ENCODE results near the gene SOHLH1.
A peak's percentile ranks its signal among the peaks of the same experiment; 100 is the strongest.
"Not testable (repeated sequence)": the region's sequence is repeated elsewhere in the genome, so short reads cannot be mapped to it uniquely, and the experiment has no call there.

SOHLH1 gene

GRCh38 chr9:135677641-135678168 lies 21.6 kb downstream of the SOHLH1 start:
- DNase-seq = no peak

DNA sequence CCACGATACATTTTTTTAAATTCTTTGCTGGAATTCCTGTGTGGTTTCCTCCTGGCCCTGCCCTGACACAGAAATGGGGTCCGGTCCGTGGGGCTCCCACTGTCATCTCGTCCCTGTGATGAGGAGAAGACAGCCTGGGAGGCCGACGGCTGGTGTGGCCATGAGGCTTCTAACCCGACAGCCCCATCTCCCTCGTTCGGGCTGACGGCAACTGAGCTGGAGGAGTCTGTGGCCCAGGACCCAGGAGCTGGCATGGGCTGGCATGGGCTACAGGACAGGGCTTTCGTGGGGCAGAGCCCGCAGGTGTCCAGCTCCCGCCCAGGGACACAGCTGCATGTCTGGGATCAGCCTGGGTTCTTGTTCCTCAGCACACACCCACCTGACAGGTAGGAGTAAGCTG lies 22.4 kb downstream of the SOHLH1 start:
- no peak for DNase-seq

GRCh38 chr9:135674977-135675376 lies 24.3 kb downstream of the SOHLH1 start:
- no peak for DNase-seq

DNA sequence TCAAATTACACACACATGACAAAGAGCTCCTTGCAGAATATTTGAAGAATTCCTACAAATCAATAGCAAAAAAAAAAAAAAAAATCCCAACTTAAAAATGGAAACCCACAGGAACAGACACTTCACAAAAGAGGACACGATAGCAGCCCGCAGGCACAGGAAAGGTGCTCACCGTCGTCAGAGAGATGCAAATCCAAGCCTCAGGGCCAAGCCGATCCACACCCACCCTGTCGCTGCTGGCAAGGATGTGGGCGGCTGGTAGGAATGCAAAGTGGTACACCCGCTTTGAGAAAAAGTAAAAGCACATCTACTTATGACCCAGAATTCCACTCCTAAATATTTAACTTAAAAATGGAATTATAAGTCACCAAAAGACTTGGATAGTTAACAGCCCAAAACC lies 25.3 kb downstream of the SOHLH1 start:
- no peak for DNase-seq

DNA sequence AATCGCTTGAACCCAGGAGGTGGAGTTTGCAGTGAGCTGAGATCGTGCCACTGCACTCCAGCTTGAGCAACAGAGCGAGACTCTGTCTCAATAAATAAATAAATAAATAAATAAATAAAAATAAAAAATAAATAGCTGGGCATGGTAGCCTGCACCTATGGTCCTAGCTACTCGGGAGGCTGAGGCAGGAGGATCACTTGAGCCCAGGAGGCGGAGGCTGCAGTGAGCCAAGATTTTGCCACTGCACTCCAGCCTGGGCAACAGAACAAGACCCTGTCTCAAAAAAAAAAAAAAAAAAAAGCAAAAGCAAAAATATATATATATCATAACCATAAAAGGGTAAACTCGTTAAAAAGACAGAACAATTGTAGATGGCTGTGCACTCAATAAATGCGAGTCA lies 26.5 kb downstream of the SOHLH1 start:
- not testable (repeated sequence) for DNase-seq

- DNase-seq = no peak
These were observed 27.7 kb downstream of the SOHLH1 start for GRCh38 chr9:135671591-135672041.

DNA sequence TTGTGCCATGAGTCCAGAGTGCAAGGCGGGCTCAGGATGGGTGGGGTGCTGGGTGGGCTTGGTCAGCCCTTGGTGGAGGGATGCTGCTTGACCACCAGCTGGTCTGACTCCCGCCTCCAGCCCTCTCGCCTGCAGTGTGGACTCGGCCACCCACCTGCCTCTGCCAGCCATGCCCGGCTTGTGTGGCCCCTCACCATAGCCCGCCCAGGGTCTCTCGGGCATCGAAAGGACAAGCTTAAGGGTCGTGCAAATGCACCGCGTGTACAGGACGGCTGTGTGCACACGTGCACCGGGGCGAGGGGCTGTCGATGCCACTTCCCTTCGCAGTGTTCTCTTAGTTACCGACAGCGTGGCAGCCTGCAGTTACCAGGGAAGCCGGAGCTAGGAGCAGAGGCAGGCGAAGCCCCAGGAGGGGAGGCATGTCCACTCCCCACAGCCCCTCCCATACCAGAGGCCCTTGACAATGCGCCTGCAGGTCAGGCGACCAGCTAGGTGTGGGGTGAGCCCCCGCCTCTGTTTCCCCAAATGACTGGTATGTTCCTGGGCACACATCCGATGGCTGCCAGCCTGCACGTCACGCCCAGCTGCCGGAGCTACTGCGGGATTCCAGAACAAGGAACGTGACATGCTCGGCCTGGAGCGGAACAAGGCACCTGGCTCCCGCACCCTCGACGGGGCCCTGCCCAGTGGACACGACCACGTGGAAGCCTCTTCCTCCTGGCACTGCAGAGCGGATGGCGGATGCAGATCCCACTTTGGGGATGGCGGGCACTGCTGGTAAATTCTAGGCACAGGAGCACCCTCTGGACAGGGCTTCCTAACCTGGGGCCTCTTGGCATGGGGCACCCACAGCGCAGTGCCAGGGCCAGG lies 28.3 kb downstream of the SOHLH1 start:
- DNase-seq = no peak

- DNase-seq = no peak
These were observed 29.5 kb downstream of the SOHLH1 start for GRCh38 chr9:135669616-135670285.

GRCh38 chr9:135669018-135669417 lies 30.3 kb downstream of the SOHLH1 start:
- DNase-seq = not testable (repeated sequence)

DNA sequence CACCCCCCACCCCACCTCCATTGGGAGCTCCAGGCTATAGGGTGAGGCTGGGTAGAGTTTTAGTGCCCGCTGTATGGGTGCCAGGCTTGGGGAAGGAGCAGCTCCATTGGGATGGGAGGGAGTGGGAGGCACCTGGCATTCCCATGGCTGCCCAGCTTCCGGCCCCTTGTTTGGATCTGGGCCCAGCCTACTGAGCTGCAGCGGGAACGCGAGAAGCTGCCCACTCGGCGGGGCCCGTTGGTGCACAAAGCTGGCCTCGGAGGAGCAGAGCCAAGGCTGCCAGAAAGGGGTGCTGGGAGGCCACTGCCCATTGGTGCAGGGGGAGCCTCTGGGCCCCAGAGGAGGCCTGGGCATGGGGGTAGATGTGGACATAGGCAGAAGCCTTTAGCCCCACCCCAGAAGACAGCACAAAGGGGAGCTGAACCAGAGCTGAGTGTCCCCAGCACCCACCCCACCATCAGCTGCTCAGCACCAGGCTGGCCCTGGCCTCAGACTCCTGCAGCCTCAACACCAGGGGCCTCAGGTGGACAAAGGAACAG lies 31.7 kb downstream of the SOHLH1 start:
- DNase-seq = no peak

GRCh38 chr9:135666534-135667462 lies 32.5 kb downstream of the SOHLH1 start:
- DNase-seq = no peak

DNA sequence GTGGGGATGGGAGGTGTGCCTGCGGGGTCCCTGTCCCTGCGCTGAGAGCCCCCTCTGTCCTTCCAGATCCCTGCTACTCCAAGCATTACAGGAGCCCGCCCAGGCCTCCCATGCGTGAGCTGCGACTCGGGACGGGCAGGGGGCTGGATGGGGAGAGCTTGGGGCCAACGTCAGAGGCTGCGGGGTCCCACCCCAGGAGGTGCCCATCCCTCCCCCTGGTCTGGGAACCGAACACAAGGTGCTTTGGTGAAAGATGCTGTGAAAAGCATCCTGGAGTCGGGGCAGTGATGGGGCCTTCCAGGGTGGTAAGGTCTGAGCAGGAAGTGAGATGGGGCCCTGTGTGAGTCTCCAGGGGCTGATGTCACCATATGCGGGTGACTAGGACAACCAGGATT lies 33.5 kb downstream of the SOHLH1 start:
- DNase-seq = no peak

- no peak for DNase-seq
These were observed 34.2 kb downstream of the SOHLH1 start for GRCh38 chr9:135664801-135665794.

DNA sequence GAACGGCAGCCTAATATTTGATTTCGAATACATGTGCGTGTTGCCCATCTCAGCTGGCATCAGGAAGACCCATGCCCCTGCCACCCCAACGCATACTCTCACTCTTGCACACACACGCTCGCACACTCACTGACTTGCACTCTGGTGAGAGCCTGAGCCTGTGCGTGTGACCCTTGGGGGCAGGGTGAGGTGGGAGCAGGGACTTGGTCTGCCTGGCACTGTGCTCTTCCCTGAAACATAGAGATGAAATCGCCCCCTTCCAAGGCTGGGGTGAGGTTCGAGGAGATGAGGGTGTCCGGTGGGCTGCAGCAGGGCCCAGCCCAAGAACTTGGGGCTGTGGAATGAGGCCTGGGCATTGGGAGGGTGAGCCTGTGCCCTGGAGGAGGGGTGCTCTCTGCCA lies 35.0 kb downstream of the SOHLH1 start:
- no peak for DNase-seq

GRCh38 chr9:135663857-135664256 lies 35.4 kb downstream of the SOHLH1 start:
- no peak for DNase-seq

DNA sequence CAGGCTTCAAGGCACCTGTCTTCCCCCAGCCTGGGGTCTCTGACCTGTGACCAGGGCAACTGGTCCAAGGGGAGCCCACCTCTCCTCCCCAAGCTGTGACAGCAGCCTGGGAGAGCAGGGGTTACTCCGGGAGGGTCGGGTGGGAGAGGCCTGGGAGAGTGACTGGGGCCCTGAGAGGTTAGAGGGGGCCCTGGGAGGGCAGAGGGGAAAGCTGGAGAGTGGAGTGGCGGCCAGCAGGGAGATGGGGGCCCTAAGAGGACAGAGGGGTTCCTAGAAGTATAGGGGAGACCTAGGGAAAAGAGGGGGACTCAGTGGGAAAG lies 35.9 kb downstream of the SOHLH1 start:
- DNase-seq = no peak

DNA sequence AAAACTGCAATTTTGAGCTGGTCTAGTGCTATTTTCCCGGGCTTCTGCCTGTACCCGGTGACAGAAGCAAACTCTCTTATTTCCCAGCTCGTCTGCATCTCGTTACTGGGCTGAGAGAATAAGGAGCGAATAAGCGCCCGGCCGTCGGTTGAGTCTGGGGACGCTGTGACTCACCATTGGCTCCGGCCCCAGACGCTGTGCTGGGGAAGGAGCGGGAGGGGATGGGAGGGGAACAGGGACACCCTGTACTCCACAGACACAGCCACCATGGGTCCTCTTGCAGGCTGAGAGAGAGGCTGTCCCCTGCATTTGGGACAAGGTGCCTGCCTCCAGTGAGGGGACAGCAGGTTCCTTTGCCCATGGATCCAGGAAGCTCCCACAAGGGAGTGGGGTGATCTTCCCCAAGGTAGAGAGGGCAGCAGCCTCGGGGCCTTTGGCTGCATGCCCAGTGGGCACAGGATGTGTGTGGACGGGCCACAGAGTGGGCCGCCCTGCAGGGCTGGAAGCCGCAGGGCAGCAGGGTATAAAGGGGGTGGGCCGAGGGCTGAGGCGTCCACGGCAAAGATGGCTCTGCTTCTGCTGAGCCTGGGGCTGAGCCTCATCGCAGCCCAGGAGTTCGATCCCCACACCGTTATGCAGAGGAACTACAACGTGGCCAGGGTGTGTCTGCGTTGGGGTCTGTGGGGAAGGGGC lies 36.4 kb downstream of the SOHLH1 start, which contains the start of gene LCN9:
Gene LCN9 (plus strand): TSS at position 552 of the 693 bp plus-strand sequence. CDS start 13 bp downstream, at position 565.
- peak; percentile 29 for DNase-seq

GRCh38 chr9:135661816-135662560 lies 37.3 kb downstream of the SOHLH1 start:
- no peak for DNase-seq

DNA sequence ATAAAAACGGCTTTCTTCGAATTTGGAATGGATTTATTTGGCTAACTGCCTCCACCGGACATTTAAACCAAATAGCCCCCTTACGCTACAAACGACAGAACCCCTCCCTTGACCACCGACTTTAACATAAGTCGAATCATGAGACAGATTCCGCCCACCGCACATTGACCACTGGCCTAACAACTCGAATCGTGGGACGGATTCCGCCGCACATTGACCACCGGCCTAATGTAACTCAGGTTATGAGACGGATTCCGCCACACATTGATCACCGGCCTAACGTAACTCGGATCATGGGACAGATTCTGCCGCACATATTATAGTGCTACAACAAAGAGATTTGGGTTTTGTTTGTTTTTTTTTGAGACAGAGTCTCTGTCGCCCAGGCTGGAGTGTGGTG lies 38.9 kb downstream of the SOHLH1 start:
- no peak for DNase-seq

DNA sequence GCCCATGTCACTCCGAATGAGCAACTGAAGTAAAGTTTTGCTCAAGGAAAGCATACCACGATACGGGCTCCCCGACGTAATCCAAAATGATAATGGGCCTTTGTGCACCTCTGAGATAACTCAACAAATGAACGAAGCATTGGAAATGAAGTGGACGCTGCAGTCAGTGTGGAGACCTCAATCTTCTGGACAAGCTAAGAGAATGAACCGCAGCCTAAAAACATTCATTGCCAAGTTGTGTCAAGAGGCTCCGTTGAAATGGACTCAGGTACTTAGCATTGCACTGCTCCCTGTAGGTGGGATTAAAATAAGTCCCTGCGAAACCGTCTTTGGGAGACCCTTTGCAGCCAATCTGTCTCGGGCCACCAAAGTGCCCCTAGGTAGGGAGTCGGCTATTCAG lies 40.0 kb downstream of the SOHLH1 start:
- DNase-seq = no peak

Measured in fibroblast of skin of back (primary cell).